Keratinocyte (primary cell): ENCODE data around the gene CTIF.

Experiments
- EZH2 ChIP-seq: IDR thresholded peaks from one replicate; pipeline ENCODE4 v1.6.1; 2012; ENCODE audit warnings: inconsistent platforms, mild to moderate bottlenecking, low read length, moderate library complexity
- TF ChIP-seq, protein P1 (sequence below), 3 experiments: IDR thresholded peaks in 1 of 3; conservative IDR thresholded peaks in 1 of 3; optimal IDR thresholded peaks in 1 of 3; 2 replicates in 2 of 3; 3 replicates in 1 of 3; pipeline versions ENCODE3 to v1.5.1; 2011; ENCODE audit warnings: low read length in 3 of 3, mild to moderate bottlenecking in 3 of 3, moderate library complexity in 2 of 3, control low read depth in 1 of 3, inconsistent platforms in 1 of 3; ENCODE audit not compliant: insufficient read depth in 2 of 3; ENCODE audit errors: extremely low read depth in 1 of 3

DNA sequence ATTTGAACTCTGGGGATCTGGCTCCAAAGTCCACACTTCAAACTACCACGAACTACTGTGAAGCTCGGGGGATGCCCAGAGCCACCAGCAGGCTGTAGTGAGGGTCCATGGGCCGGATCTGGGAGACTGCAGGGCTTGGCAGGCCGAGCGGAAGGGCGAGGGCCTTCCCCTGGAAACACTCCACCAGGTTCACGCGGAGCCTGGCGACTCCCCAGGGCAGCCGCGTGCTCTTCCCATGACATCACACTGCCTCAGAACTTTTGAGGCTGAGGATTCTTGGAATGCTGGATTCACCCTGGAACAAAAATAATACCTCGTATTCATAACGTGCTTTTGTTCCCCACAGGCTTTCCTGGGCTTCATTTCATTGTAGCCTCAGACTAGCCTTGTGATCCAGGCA lies 210.9 kb downstream of the CTIF start:
- TF ChIP-seq, protein P1, sequence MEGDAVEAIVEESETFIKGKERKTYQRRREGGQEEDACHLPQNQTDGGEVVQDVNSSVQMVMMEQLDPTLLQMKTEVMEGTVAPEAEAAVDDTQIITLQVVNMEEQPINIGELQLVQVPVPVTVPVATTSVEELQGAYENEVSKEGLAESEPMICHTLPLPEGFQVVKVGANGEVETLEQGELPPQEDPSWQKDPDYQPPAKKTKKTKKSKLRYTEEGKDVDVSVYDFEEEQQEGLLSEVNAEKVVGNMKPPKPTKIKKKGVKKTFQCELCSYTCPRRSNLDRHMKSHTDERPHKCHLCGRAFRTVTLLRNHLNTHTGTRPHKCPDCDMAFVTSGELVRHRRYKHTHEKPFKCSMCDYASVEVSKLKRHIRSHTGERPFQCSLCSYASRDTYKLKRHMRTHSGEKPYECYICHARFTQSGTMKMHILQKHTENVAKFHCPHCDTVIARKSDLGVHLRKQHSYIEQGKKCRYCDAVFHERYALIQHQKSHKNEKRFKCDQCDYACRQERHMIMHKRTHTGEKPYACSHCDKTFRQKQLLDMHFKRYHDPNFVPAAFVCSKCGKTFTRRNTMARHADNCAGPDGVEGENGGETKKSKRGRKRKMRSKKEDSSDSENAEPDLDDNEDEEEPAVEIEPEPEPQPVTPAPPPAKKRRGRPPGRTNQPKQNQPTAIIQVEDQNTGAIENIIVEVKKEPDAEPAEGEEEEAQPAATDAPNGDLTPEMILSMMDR (optimal IDR thresholded peaks at IDR 0.05 in 1 of 3, IDR thresholded peaks at IDR 0.05 in 1 of 3, conservative IDR thresholded peaks at IDR 0.05 in 1 of 3; ENCODE audit: extremely low read depth in 1 of 3, insufficient read depth in 2 of 3, low read length in 3 of 3): peak in 1 of 3 experiments; percentile 14
- TF ChIP-seq EZH2: no peak
